Ramos (cell line): ENCODE measurements around the gene LRP1.

Experiments used
- in situ Hi-C: fragments of 300-500 bp; cut with MboI; formaldehyde crosslinking; loops from one replicate; pipeline ENCODE4 v1.14.3; 2022; ENCODE audit warnings: low sequenced_read_pairs; ENCODE audit not compliant: unreplicated experiment

The LRP1 gene

GRCh38 chr12:57238854-57239554 is 110.7 kb downstream of the LRP1 start:
- in situ Hi-C loops = loop anchor here (25.0 kb wide), 3 partner anchors 223 to 648 kb away; partner anchors contain the start of genes CDK4, CYP27B1, EEF1AKMT3 and GLI1

- in situ Hi-C loops = loop anchor here (25.0 kb wide), 3 partner anchors 223 to 648 kb away; partner anchors contain the start of genes CDK4, CYP27B1, EEF1AKMT3 and GLI1
These were observed 111.3 kb downstream of the LRP1 start for GRCh38 chr12:57239587-57240065.

- in situ Hi-C loops = loop anchor here (25.0 kb wide), 3 partner anchors 222 to 647 kb away; partner anchors contain the start of genes CDK4, CYP27B1, EEF1AKMT3 and GLI1
These were observed 112.0 kb downstream of the LRP1 start for GRCh38 chr12:57240066-57240921.

GRCh38 chr12:57240926-57241401 is 112.7 kb downstream of the LRP1 start:
- in situ Hi-C loops = loop anchor here (25.0 kb wide), 3 partner anchors 221 to 646 kb away; partner anchors contain the start of genes CDK4, CYP27B1, EEF1AKMT3 and GLI1

GRCh38 chr12:57241402-57242310 is 113.4 kb downstream of the LRP1 start:
- in situ Hi-C loops = loop anchor here (25.0 kb wide), 3 partner anchors 221 to 646 kb away; partner anchors contain the start of genes CDK4, CYP27B1, EEF1AKMT3 and GLI1

GRCh38 chr12:57242329-57242690 is 114.0 kb downstream of the LRP1 start:
- in situ Hi-C loops = loop anchor here (25.0 kb wide), 3 partner anchors 220 to 645 kb away; partner anchors contain the start of genes CDK4, CYP27B1, EEF1AKMT3 and GLI1

GRCh38 chr12:57242691-57243454 is 114.6 kb downstream of the LRP1 start:
- in situ Hi-C loops = loop anchor here (25.0 kb wide), 3 partner anchors 219 to 644 kb away; partner anchors contain the start of genes CDK4, CYP27B1, EEF1AKMT3 and GLI1

- in situ Hi-C loops = loop anchor here (25.0 kb wide), 3 partner anchors 219 to 644 kb away; partner anchors contain the start of genes CDK4, CYP27B1, EEF1AKMT3 and GLI1
These were observed 115.4 kb downstream of the LRP1 start for GRCh38 chr12:57243521-57244311.

GRCh38 chr12:57244312-57244696 is 116.0 kb downstream of the LRP1 start:
- in situ Hi-C loops = loop anchor here (25.0 kb wide), 3 partner anchors 218 to 643 kb away; partner anchors contain the start of genes CDK4, CYP27B1, EEF1AKMT3 and GLI1

GRCh38 chr12:57247041-57247440 is 118.8 kb downstream of the LRP1 start:
- in situ Hi-C loops = loop anchor here (5.0 to 25.0 kb wide), 4 partner anchors 35 to 640 kb away; partner anchors contain the start of genes CDK4, CYP27B1, EEF1AKMT3 and GLI1

- in situ Hi-C loops = loop anchor here (5.0 to 25.0 kb wide), 4 partner anchors 37 to 638 kb away; partner anchors contain the start of genes CDK4, CYP27B1, EEF1AKMT3 and GLI1
These were observed 120.9 kb downstream of the LRP1 start for GRCh38 chr12:57248934-57249742.

GRCh38 chr12:57250541-57250940 is 122.3 kb downstream of the LRP1 start:
- in situ Hi-C loops = no loop called here

- in situ Hi-C loops = no loop called here
These were observed 122.7 kb downstream of the LRP1 start, which contains the start of gene STAC3 for GRCh38 chr12:57250956-57251355. Gene STAC3, minus strand, starts transcription at chr12:57251187. Its CDS starts 1,551 bp downstream, at chr12:57249636.

- in situ Hi-C loops = no loop called here
These were observed 126.4 kb downstream of the LRP1 start for GRCh38 chr12:57254506-57255280.

GRCh38 chr12:57255916-57256315 is 127.6 kb downstream of the LRP1 start:
- in situ Hi-C loops = no loop called here
